Lower lobe of right lung (tissue), 2 donors: ENCODE data around the gene KCNG4. TPM values are rescaled to one million over a fixed set of nuclear protein-coding genes. Genes with fewer than 3 reads are reported as not detected.

Source experiments
- ATAC-seq, 2 donors: fragments of 200-7000 bp; cut with Tn5 transposase; one replicate each; pipeline ENCODE4 v1.9.1; 2020 to 2022; ENCODE audit warnings: mild to moderate bottlenecking in 2 of 2, moderate library complexity in 2 of 2
- DNase-seq: peaks from one replicate; pipeline ENCODE4 v3.0.0-alpha.2; 2020
- H3K27ac ChIP-seq: fragments of 200-600 bp; one replicate; pipeline ENCODE4 v1.8.0; 2022
- H3K27me3 ChIP-seq: fragments of 200-600 bp; one replicate; pipeline ENCODE4 v1.8.0; 2022; ENCODE audit warnings: low read depth
- H3K36me3 ChIP-seq: fragments of 200-600 bp; one replicate; pipeline ENCODE4 v1.8.0; 2022; ENCODE audit warnings: mild to moderate bottlenecking
- H3K4me1 ChIP-seq: fragments of 200-600 bp; one replicate; pipeline ENCODE4 v1.8.0; 2022
- H3K4me3 ChIP-seq: fragments of 200-600 bp; one replicate; pipeline ENCODE4 v1.8.0; 2022; ENCODE audit warnings: mild to moderate bottlenecking
- H3K9me3 ChIP-seq: fragments of 200-600 bp; one replicate; pipeline ENCODE4 v1.8.0; 2022
- CTCF ChIP-seq: fragments of 200-600 bp; IDR thresholded peaks from one replicate; pipeline ENCODE4 v1.8.0; 2022; ENCODE audit warnings: antibody characterized with exemption, mild to moderate bottlenecking
- intact Hi-C: fragments of 100-400 bp; cut with DNase I; formaldehyde crosslinking; loops from one replicate; pipeline ENCODE4 v1.11.0; 2022
- total RNA-seq: library from RNA; stranded (reverse); fragmentation: NEBNext Ultra II Directional; extraction: Animal tissue kit (Norgen Biotek cat#: 25700); gene quantifications from one replicate; pipeline ENCODE4 v1.2.1, GENCODE V29; 2021
- donor health status: DM: no; HTN: yes; CAD: no; lungs with severe emphysema.

The KCNG4 gene
- total RNA-seq, 1 donor from 2014 or later, result not detected

GRCh38 chr16:84282533-84282932, 42.7 kb upstream of the KCNG4 start:
- TF ChIP-seq CTCF, result no peak
- Histone ChIP-seq H3K27ac (no peak overlapping the region), H3K27me3 (no peaks in the 10 kb centered on the region), H3K9me3 (no peaks in the 10 kb centered on the region), H3K36me3 (no peaks in the 10 kb centered on the region), H3K4me3 (no peak overlapping the region), H3K4me1 (peaks cover 32% of the 10 kb centered on the region)
- no peak for DNase-seq
- no peak for ATAC-seq
- intact Hi-C loops, result no loop called here

GRCh38 chr16:84281074-84281473, 41.3 kb upstream of the KCNG4 start:
- Histone ChIP-seq H3K9me3 (no peaks in the 10 kb centered on the region), H3K4me3 (no peak overlapping the region), H3K36me3 (no peaks in the 10 kb centered on the region), H3K27me3 (no peaks in the 10 kb centered on the region), H3K27ac (no peak overlapping the region), H3K4me1 (peaks cover 23% of the 10 kb centered on the region)
- no peak for TF ChIP-seq CTCF
- DNase-seq (no peak), ATAC-seq (no peak)
- intact Hi-C loops, result no loop called here

GRCh38 chr16:84279881-84280280, 40.1 kb upstream of the KCNG4 start:
- TF ChIP-seq CTCF, result no peak
- Histone ChIP-seq H3K4me3 (no peak overlapping the region), H3K27me3 (no peaks in the 10 kb centered on the region), H3K9me3 (no peaks in the 10 kb centered on the region), H3K27ac (no peak overlapping the region), H3K4me1 (peaks cover 13% of the 10 kb centered on the region), H3K36me3 (no peaks in the 10 kb centered on the region)
- ATAC-seq (no peak), DNase-seq (no peak)
- intact Hi-C loops, result loop anchor here (5.0 kb wide), 1 partner anchor 197 kb away; no protein-coding TSS in a partner anchor

GRCh38 chr16:84278968-84279367, 39.2 kb upstream of the KCNG4 start:
- Histone ChIP-seq H3K4me3 (no peak overlapping the region), H3K27ac (no peak overlapping the region), H3K4me1 (peaks cover 4% of the 10 kb centered on the region), H3K9me3 (no peaks in the 10 kb centered on the region), H3K36me3 (no peaks in the 10 kb centered on the region), H3K27me3 (no peaks in the 10 kb centered on the region)
- intact Hi-C loops, result loop anchor here (5.0 kb wide), 1 partner anchor 198 kb away; no protein-coding TSS in a partner anchor
- TF ChIP-seq CTCF, result no peak
- DNase-seq (no peak), ATAC-seq (no peak)

GRCh38 chr16:84278333-84278732, 38.5 kb upstream of the KCNG4 start:
- Histone ChIP-seq H3K9me3 (no peaks in the 10 kb centered on the region), H3K4me3 (no peak overlapping the region), H3K27me3 (no peaks in the 10 kb centered on the region), H3K27ac (no peak overlapping the region), H3K36me3 (no peaks in the 10 kb centered on the region), H3K4me1 (no peaks in the 10 kb centered on the region)
- DNase-seq, result no peak
- TF ChIP-seq CTCF, result no peak
- no peak for ATAC-seq
- intact Hi-C loops, result loop anchor here (5.0 kb wide), 1 partner anchor 199 kb away; no protein-coding TSS in a partner anchor
